Hypothalamus (tissue), 51 donors: ENCODE results near the gene CAP2.

Source experiments
- DNase-seq, 51 donors: peaks; one replicate each; lab custom pipeline; 2025; lab: John Stamatoyannopoulos, UW

Gene CAP2

GRCh38 chr6:17392978-17393891 is at the start of gene CAP2:
CAP2 (plus strand) TSS chr6:17393595; CDS start chr6:17421556, 27,961 bp downstream.
- peak in 47 of 51 donors; percentile 2 to 79 (median 40) for DNase-seq

GRCh38 chr6:17347012-17347411 is 46.4 kb upstream of the CAP2 start:
- DNase-seq, result no peak

GRCh38 chr6:17349427-17349826 is 44.0 kb upstream of the CAP2 start:
- DNase-seq, result no peak

GRCh38 chr6:17352302-17352701 is 41.1 kb upstream of the CAP2 start:
- no peak for DNase-seq

- peak in 1 of 51 donors; percentile 10 for DNase-seq
Measured at GRCh38 chr6:17353440-17354175, 39.8 kb upstream of the CAP2 start.

- DNase-seq, result no peak
Measured at GRCh38 chr6:17354700-17355403, 38.5 kb upstream of the CAP2 start.

- no peak for DNase-seq
Measured at GRCh38 chr6:17355404-17355774, 38.0 kb upstream of the CAP2 start.

GRCh38 chr6:17358515-17358914 is 34.9 kb upstream of the CAP2 start:
- DNase-seq, result no peak

- no peak for DNase-seq
Measured at GRCh38 chr6:17360564-17360963, 32.8 kb upstream of the CAP2 start.

- no peak for DNase-seq
Measured at GRCh38 chr6:17361013-17361412, 32.4 kb upstream of the CAP2 start.

GRCh38 chr6:17365961-17366360 is 27.4 kb upstream of the CAP2 start:
- no peak for DNase-seq

GRCh38 chr6:17367868-17368267 is 25.5 kb upstream of the CAP2 start:
- no peak for DNase-seq

- peak in 1 of 51 donors; percentile 28 for DNase-seq
Measured at GRCh38 chr6:17381424-17382147, 11.8 kb upstream of the CAP2 start.

GRCh38 chr6:17385660-17386059 is 7.7 kb upstream of the CAP2 start:
- DNase-seq, result no peak

GRCh38 chr6:17388365-17388764 is 5.0 kb upstream of the CAP2 start:
- no peak for DNase-seq

- DNase-seq, result no peak
Measured at GRCh38 chr6:17389274-17389847, 4.0 kb upstream of the CAP2 start.

- no peak for DNase-seq
Measured at GRCh38 chr6:17390276-17390675, 3.1 kb upstream of the CAP2 start.

GRCh38 chr6:17391976-17392375 is 1.4 kb upstream of the CAP2 start:
- DNase-seq, result no peak

- peak in 26 of 51 donors; percentile 1 to 57 (median 16) for DNase-seq
Measured at GRCh38 chr6:17393892-17394631, 667 bp downstream of the CAP2 start.
